Gastrocnemius medialis (tissue), 4 donors: Measurements from ENCODE around the gene KIF3A.

Source experiments
- POLR2A ChIP-seq, 2 donors: fragments of 450-650 bp; IDR thresholded peaks; one replicate each; pipeline ENCODE4 v1.6.1; 2017; ENCODE audit warnings: antibody characterized with exemption in 2 of 2, mild to moderate bottlenecking in 2 of 2, moderate library complexity in 2 of 2
- TF ChIP-seq, protein P1 (sequence below), 5 experiments: fragments of 450-650 bp in 3 of 5; fragments of 200-600 bp in 2 of 5; sonication (generic) in 2 of 5; IDR thresholded peaks in 4 of 5; conservative IDR thresholded peaks in 1 of 5; 1 replicate in 4 of 5; 2 replicates in 1 of 5; pipeline ENCODE4 v1.5.1; 2016 to 2019; ENCODE audit warnings: antibody characterized with exemption in 5 of 5, mild to moderate bottlenecking in 3 of 5, moderate library complexity in 3 of 5

DNA sequence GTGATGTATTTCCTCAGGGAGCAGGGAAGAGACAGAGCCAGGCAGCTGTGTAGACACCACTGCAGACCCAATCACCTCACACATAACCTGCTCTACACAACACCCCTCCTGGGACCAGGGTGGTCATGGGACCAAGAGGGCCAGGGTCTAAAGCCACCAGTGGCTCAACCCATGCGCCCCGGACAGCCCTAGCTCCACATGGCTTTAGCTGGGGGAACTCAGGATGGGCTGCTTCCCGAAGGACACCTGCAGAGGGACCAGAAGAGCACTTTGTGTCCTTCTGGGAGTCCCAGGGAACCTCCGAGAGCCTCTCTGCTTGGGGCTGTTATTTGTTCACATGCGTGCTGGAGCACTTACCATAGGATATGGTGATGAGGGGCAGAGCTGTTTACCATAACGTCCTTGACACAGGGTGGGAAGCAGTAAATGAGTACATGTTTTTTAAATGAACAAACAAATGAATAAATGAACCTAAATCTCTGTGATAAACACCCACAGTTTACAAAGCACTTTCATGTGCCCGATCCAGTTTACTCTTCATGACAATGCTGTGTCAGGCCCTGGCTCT lies 27.4 kb upstream of the KIF3A start:
- TF ChIP-seq, protein P1, sequence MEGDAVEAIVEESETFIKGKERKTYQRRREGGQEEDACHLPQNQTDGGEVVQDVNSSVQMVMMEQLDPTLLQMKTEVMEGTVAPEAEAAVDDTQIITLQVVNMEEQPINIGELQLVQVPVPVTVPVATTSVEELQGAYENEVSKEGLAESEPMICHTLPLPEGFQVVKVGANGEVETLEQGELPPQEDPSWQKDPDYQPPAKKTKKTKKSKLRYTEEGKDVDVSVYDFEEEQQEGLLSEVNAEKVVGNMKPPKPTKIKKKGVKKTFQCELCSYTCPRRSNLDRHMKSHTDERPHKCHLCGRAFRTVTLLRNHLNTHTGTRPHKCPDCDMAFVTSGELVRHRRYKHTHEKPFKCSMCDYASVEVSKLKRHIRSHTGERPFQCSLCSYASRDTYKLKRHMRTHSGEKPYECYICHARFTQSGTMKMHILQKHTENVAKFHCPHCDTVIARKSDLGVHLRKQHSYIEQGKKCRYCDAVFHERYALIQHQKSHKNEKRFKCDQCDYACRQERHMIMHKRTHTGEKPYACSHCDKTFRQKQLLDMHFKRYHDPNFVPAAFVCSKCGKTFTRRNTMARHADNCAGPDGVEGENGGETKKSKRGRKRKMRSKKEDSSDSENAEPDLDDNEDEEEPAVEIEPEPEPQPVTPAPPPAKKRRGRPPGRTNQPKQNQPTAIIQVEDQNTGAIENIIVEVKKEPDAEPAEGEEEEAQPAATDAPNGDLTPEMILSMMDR (IDR thresholded peaks at IDR 0.05 in 4 of 5, conservative IDR thresholded peaks at IDR 0.05 in 1 of 5): no peak
- no peak for TF ChIP-seq POLR2A (IDR thresholded peaks at IDR 0.05)
